ENCODE measurements around the gene CDC42BPB. TPM values are rescaled to one million over a fixed set of nuclear protein-coding genes. Genes with fewer than 3 reads are reported as not detected.

CDC42BPB gene
- total RNA-seq, 4 donors from 2014 or later = 90.7 to 153 (median 101) TPM

DNA sequence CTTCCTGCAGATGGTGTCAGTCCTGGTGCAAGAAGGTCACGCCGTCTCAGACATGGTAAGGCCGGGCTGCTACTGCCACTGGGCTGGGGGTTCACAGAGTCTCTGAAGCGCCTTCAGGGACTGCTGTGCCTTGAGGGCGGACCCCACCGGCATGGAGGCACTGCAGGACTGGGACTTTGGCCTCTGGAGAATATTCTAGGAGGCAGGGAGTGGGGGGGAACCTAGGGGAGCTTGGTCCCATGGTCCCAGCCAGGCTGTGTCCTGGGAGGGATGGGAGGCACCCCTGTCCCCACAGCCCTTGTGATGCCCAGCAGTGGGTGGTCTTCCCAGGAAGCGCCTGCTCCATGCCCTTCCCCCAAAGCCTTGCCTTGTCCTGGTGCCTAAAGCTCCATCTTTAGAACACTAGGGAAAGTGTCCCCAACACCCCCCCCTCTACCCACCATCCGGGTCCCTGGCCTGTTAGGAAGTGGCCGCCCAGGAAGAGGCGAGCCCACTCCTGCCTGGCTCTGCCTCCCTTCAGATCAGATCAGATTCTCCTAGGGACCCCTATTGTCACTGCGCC, 133.3 kb downstream of the CDC42BPB start:
- Histone ChIP-seq H3K27me3 (peaks cover 8% of the 10 kb centered on the region), H3K27ac (no peak overlapping the region), H3K9me3 (no peaks in the 10 kb centered on the region), H3K4me3 (replicated peaks in 1 of 3) (no peak overlapping the region), H3K36me3 (no peaks in the 10 kb centered on the region), H3K4me1 (peaks cover 10 to 21% of the 10 kb centered on the region in 2 donors)
- intact Hi-C loops (cut with DNase I) = loop anchor here (5.0 kb wide), 1 partner anchor 147 kb away; the partner anchor contains the start of gene TRAF3
- 41 to 63% methylated on average over 7 to 9 of the region's 11 CpGs for WGBS, 2 donors
- TF ChIP-seq, protein P1, sequence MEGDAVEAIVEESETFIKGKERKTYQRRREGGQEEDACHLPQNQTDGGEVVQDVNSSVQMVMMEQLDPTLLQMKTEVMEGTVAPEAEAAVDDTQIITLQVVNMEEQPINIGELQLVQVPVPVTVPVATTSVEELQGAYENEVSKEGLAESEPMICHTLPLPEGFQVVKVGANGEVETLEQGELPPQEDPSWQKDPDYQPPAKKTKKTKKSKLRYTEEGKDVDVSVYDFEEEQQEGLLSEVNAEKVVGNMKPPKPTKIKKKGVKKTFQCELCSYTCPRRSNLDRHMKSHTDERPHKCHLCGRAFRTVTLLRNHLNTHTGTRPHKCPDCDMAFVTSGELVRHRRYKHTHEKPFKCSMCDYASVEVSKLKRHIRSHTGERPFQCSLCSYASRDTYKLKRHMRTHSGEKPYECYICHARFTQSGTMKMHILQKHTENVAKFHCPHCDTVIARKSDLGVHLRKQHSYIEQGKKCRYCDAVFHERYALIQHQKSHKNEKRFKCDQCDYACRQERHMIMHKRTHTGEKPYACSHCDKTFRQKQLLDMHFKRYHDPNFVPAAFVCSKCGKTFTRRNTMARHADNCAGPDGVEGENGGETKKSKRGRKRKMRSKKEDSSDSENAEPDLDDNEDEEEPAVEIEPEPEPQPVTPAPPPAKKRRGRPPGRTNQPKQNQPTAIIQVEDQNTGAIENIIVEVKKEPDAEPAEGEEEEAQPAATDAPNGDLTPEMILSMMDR (IDR thresholded peaks at IDR 0.05) = no peak
- TF ChIP-seq POLR2A (IDR thresholded peaks at IDR 0.05) = no peak
- no peak for DNase-seq

DNA sequence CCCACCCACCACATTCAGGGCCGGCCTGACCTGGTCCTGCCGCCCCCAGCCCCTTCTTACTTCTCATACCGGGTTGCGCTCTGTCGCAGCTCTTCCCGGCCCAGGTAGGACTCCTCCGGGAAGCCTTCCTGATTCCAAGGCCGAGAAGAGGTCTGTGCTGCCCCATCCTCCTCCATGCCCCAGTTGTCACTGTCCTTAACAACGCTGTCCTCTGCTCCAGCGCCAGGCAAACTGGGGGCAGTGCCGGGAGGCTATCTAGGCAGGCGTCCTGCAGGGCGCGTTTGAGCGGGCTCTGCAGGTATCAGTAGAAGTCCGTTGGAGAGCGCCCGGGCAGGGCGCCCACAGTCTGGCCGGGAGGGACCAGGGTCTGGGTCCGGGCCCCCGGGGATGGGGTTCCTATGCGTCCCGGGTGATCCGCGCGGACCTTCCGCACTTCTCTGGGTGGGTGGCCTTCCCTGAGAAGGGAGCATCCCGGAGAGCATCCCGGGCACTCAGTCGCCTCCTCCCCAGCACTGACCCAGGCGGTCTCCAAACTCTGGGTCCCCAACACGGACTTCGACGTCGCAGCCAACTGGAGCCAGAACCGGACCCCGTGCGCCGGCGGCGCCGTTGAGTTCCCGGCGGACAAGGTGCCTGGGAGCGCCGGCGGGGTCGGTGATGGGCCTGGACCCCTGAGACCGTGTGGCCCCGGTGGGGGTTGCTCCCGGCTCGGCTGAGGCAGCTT, 134.0 kb downstream of the CDC42BPB start:
- Histone ChIP-seq H3K27ac (no peak overlapping the region), H3K27me3 (peaks cover 8% of the 10 kb centered on the region), H3K9me3 (no peaks in the 10 kb centered on the region), H3K4me1 (peaks cover 4 to 15% of the 10 kb centered on the region in 2 donors), H3K36me3 (no peaks in the 10 kb centered on the region), H3K4me3 (replicated peaks in 1 of 3) (no peak overlapping the region)
- 2 to 11% methylated on average over 12 to 14 of the region's 53 CpGs for WGBS, 2 donors
- intact Hi-C loops (cut with DNase I) = loop anchor here (5.0 kb wide), 1 partner anchor 146 kb away; the partner anchor contains the start of gene TRAF3
- TF ChIP-seq POLR2A (IDR thresholded peaks at IDR 0.05) = no peak
- TF ChIP-seq, protein P1 (IDR thresholded peaks at IDR 0.05) = no peak
- DNase-seq = no peak

DNA sequence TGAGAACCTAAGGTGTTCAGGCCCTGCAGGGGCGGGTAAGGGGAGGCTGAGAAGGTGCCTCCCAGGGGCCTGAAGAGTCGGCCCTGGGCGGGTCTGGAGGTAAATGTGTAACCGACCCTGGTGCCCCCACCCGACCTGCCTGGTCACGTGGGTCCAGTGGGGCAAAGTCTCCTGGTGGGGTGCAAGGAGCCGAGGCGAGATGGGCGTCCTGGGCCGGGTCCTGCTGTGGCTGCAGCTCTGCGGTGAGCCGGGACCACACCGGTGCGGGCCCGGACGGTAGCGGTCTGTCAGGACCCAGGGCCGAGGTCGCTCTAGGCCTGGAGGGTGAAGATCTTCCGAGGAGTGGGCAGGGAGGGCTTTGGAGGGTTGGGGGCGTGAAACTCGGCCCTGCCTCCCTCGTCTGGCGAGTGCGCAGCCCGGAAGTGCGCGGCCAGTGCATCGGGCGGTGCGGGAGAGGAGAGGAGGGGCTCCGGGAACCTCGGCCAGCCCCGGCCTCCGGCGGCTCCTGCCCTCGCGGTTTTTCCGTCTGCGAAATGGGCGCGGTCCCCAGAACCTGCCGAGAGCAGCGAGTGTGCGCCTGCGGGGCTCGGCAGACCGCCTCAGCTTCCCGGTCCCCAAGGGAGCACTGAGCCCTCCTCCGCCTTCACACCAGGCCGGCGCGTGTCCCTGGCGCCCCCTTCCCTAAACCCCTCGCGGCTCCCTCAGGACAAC, 134.7 kb downstream of the CDC42BPB start, which contains the start of gene AMN:
TSS of gene AMN (plus strand) at position 174 of the 711 bp plus-strand sequence. CDS start at position 200, 26 bp downstream.
- DNase-seq = no peak
- Histone ChIP-seq H3K9me3 (no peaks in the 10 kb centered on the region), H3K36me3 (no peaks in the 10 kb centered on the region), H3K4me1 (peaks cover 0 to 12% of the 10 kb centered on the region in 2 donors), H3K4me3 (replicated peaks in 1 of 3) (no peak within 1 kb of the TSS), H3K27me3 (peaks cover 8% of the 10 kb centered on the region), H3K27ac (no peak within 1 kb of the TSS)
- intact Hi-C loops (cut with DNase I) = loop anchor here (5.0 kb wide), 1 partner anchor 145 kb away; the partner anchor contains the start of gene TRAF3
- TF ChIP-seq, protein P1 (IDR thresholded peaks at IDR 0.05) = no peak
- WGBS, 2 donors = 13 to 32% methylated on average over 10 to 33 of the region's 56 CpGs

DNA sequence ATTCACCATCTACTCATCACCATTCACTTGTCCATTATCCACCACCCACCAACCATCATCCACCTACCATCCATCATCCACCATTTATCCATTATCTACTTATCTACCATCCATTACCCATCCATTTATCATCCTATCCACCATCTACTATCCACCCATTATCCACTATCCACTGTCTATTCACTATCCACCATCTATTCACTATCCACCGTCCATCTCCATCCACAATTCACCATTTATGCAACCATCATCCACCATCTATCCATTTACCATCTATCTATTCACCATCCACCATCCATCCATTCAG, 136.4 kb downstream of the CDC42BPB start:
- H3K27ac ChIP-seq = no peak overlapping the region
- TF ChIP-seq POLR2A (IDR thresholded peaks at IDR 0.05) = no peak
- TF ChIP-seq, protein P1 (IDR thresholded peaks at IDR 0.05) = no peak
- peaks cover 0 to 12% of the 10 kb centered on the region in 2 donors for H3K4me1 ChIP-seq
- H3K27me3 ChIP-seq = peaks cover 8% of the 10 kb centered on the region
- 97 to 99% methylated on average over 1 of the region's 1 CpG for WGBS, 2 donors
- intact Hi-C loops (cut with DNase I) = loop anchor here (5.0 kb wide), 1 partner anchor 144 kb away; the partner anchor contains the start of gene TRAF3
- DNase-seq = no peak
- no peaks in the 10 kb centered on the region for H3K9me3 ChIP-seq
- no peaks in the 10 kb centered on the region for H3K36me3 ChIP-seq
- no peak overlapping the region for H3K4me3 ChIP-seq (replicated peaks in 1 of 3)
